ENCODE measurements around the gene MADCAM1. TPM values are rescaled to one million over a fixed set of nuclear protein-coding genes. Genes with fewer than 3 reads are reported as not detected.

The MADCAM1 gene
- total and polyA plus RNA-seq, 2 of the 8 experiments (the other 6 are each of a cell fraction or from before 2014, with no cell fraction given): 2.3 to 3.0 TPM

GRCh38 chr19:532561-533363 is 36.5 kb downstream of the MADCAM1 start (continued):
- no peak for TF ChIP-seq CTBP2 (IDR thresholded peaks at IDR 0.05; ENCODE audit: borderline replicate concordance, insufficient read depth, insufficient read length, low read length)
- peak; percentile 32; the same call in 1 of the 2 replicates for TF ChIP-seq TBP (IDR thresholded peaks at IDR 0.05; ENCODE audit: low read depth, low read length)
- no peak; the same call in 1 of the 2 replicates for TF ChIP-seq MAX (IDR thresholded peaks at IDR 0.05)
